Breast epithelium (tissue), 3 donors: Measurements from ENCODE around the gene FAF1.

Experiments used
- POLR2A ChIP-seq: fragments of 450-650 bp; IDR thresholded peaks from one replicate; pipeline ENCODE4 v1.6.1; 2016; ENCODE audit warnings: antibody characterized with exemption, mild to moderate bottlenecking, moderate library complexity
- POLR2AphosphoS5 ChIP-seq, 3 donors: sonication (generic); formaldehyde crosslinking; IDR thresholded peaks; one replicate each; pipeline ENCODE4 v1.6.1; 2017; ENCODE audit warnings: antibody characterized with exemption in 3 of 3
- TF ChIP-seq, protein P1 (sequence below), 3 donors: fragments of 450-650 bp; IDR thresholded peaks; one replicate each; pipeline ENCODE4 v1.5.1; 2016 to 2017; ENCODE audit warnings: antibody characterized with exemption in 3 of 3, mild to moderate bottlenecking in 3 of 3, moderate library complexity in 3 of 3

DNA sequence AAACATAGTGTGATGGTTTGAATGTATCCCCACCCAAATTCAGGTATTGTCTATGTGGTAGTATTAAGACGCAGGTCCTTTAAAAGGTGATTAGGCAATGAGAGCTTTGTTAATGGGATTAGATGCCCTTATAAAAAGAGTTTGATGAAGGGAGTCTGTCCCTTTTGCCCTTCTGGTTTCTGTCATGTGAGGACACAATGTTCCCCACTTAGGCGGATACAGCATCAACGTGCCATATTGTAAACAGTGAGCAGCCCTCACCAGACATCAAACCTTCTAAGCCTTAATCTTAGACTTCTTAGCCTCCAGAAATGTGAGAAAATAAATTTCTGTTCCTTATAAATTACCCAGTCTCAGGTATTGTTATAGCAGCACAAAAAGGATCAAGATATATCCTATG, 172.8 kb downstream of the FAF1 start:
- TF ChIP-seq POLR2AphosphoS5 (IDR thresholded peaks at IDR 0.05) (no peak), POLR2A (no peak)
- TF ChIP-seq, protein P1, sequence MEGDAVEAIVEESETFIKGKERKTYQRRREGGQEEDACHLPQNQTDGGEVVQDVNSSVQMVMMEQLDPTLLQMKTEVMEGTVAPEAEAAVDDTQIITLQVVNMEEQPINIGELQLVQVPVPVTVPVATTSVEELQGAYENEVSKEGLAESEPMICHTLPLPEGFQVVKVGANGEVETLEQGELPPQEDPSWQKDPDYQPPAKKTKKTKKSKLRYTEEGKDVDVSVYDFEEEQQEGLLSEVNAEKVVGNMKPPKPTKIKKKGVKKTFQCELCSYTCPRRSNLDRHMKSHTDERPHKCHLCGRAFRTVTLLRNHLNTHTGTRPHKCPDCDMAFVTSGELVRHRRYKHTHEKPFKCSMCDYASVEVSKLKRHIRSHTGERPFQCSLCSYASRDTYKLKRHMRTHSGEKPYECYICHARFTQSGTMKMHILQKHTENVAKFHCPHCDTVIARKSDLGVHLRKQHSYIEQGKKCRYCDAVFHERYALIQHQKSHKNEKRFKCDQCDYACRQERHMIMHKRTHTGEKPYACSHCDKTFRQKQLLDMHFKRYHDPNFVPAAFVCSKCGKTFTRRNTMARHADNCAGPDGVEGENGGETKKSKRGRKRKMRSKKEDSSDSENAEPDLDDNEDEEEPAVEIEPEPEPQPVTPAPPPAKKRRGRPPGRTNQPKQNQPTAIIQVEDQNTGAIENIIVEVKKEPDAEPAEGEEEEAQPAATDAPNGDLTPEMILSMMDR (IDR thresholded peaks at IDR 0.05), result no peak
